Heart left ventricle (tissue), 13 donors: Measurements from ENCODE around the gene TBCK.
A peak's percentile ranks its signal among the peaks of the same experiment; 100 is the strongest.

Source experiments
- POLR2A ChIP-seq, 2 donors: fragments of 450-650 bp; IDR thresholded peaks; one replicate each; pipeline ENCODE4 v1.6.1; 2017; ENCODE audit warnings: antibody characterized with exemption in 2 of 2, mild to moderate bottlenecking in 2 of 2, moderate library complexity in 2 of 2
- TF ChIP-seq, protein P1 (sequence below), 12 donors: fragments of 200-600 bp; sonication (generic) in 4 of 12; IDR thresholded peaks; one replicate each; pipeline versions ENCODE4 v1.5.0 to v1.8.0; 2018 to 2022; ENCODE audit warnings: antibody characterized with exemption in 12 of 12, mild to moderate bottlenecking in 5 of 12
- donor health status: ischemic (EF 13 %, LVEDD 7.1; RV severe dilation, severe dysfunction).
- donor health status: DM: no; HTN: yes; CAD: no.
- donor health status: DM: no; HTN: no; CAD: no.
- donor health status: ischemic (EF 25% LVEDD 6.9; RV normal size, moderate dysfunction).
- donor health status: ischemic (EF 25% LVEDD 5.7; RV mildly dilated, moderate dysfunction).
- donor health status: ischemic (EF 35%, LVEDD 5.7; RV mildly dilated, moderate dysfunction).
- donor health status: nonischemic (EF 11% LVEDD 7.7; RV severe dilation, severe dysfunction).
- donor health status: DM: yes; HTN: yes; CAD: no.
- donor health status: PGD.
- donor health status: ischemic (EF 29% LVEDD 5.4; RV normal size, mild dysfunction).
- donor health status: nonischemic (EF 23%, LVEDD 6.1; RV moderate dilation, normal function).

DNA sequence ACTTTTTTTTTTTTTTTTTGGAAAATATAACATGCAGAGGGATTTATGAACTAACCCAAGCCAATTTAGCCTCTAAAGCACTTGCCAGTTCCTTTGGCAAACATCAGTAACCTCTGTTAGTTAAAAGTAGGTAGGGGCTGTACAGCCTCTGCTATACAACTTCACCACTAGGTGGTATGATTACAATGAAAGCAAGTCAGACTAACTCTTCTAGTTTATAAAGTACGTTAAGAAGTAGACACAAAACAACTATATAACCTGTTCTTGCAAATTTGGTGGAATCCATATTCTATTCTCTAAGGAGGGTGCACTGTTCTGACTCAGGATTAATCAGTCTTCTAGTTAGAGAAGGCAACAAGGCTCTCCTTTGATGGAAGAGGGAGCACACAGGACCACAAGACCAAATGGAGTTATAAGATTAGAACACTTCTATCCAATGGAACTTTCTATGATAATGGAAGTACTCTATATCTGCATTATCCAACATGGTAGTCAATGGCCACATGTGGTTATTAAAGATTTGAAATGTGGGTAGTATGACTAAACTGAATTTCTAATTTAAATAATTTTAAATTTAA lies 13.1 kb upstream of the TBCK start:
- TF ChIP-seq, protein P1, sequence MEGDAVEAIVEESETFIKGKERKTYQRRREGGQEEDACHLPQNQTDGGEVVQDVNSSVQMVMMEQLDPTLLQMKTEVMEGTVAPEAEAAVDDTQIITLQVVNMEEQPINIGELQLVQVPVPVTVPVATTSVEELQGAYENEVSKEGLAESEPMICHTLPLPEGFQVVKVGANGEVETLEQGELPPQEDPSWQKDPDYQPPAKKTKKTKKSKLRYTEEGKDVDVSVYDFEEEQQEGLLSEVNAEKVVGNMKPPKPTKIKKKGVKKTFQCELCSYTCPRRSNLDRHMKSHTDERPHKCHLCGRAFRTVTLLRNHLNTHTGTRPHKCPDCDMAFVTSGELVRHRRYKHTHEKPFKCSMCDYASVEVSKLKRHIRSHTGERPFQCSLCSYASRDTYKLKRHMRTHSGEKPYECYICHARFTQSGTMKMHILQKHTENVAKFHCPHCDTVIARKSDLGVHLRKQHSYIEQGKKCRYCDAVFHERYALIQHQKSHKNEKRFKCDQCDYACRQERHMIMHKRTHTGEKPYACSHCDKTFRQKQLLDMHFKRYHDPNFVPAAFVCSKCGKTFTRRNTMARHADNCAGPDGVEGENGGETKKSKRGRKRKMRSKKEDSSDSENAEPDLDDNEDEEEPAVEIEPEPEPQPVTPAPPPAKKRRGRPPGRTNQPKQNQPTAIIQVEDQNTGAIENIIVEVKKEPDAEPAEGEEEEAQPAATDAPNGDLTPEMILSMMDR (IDR thresholded peaks at IDR 0.05): peak; percentile 43 to 67 (median 54)
- TF ChIP-seq POLR2A (IDR thresholded peaks at IDR 0.05): no peak
